A549 (cell line): ENCODE data around the gene AUTS2. TPM values are rescaled to one million over a fixed set of nuclear protein-coding genes. Genes with fewer than 3 reads are reported as not detected.
A peak's percentile ranks its signal among the peaks of the same experiment; 100 is the strongest.

Experiments
- ATAC-seq, 2 experiments: fragments of 200-7000 bp in 1 of 2; fragments of >200 bp in 1 of 2; cut with Nextera tagmentation in 1 of 2; cut with Tn5 transposase in 1 of 2; 3 replicates each; pipeline versions ENCODE4 v1.8.0 to v1.9.1; 2018 to 2020; ENCODE audit warnings: mild to moderate bottlenecking in 1 of 2, moderate library complexity in 1 of 2
- CTCF ChIA-PET: fragments of 300-600 bp; sonication (Branson Sonifier 250); formaldehyde crosslinking; extraction: SDS; loops from one replicate; lab custom pipeline; 2021; ENCODE audit warnings: antibody characterized with exemption, inconsistent platforms; lab: Yijun Ruan, JAX
- POLR2A ChIA-PET: fragments of 350-600 bp; formaldehyde crosslinking; extraction: SDS; loops from one replicate; lab custom pipeline; 2021; ENCODE audit warnings: antibody characterized with exemption, inconsistent platforms; lab: Yijun Ruan, JAX
- DNase-seq, 2 experiments: peaks; one replicate each; pipeline versions ENCODE4 v3.0.0 to v3.0.0-alpha.2; 2011 to 2016; ENCODE audit warnings: low read depth in 1 of 2, low spot score in 1 of 2
- FAIRE-seq: peaks from 2 replicates; lab custom pipeline; 2011; peaks lifted over from hg19 to GRCh38; lab: Jason Lieb, UNC
- H3K27ac ChIP-seq, 2 experiments: fragments of >200 bp; sonication (Bioruptor Twin); formaldehyde crosslinking; 3 replicates each; pipeline ENCODE4 v1.5.1; 2016 to 2017
- H3K4me1 ChIP-seq: fragments of >200 bp; sonication (Bioruptor Twin); formaldehyde crosslinking; 3 replicates; pipeline ENCODE4 v1.6.1; 2016
- H3K4me2 ChIP-seq: fragments of >200 bp; sonication (Bioruptor Twin); formaldehyde crosslinking; 3 replicates; pipeline ENCODE4 v1.6.1; 2016
- H3K4me3 ChIP-seq: fragments of >200 bp; sonication (Bioruptor Twin); formaldehyde crosslinking; 3 replicates; pipeline ENCODE4 v1.5.1; 2016
- H3K9me3 ChIP-seq: fragments of >200 bp; sonication (Bioruptor Twin); formaldehyde crosslinking; 3 replicates; pipeline ENCODE4 v1.6.1; 2016
- BCL3 ChIP-seq: fragments of >200 bp; sonication (Bioruptor Twin); formaldehyde crosslinking; IDR thresholded peaks from 3 replicates; pipeline ENCODE4 v1.6.1; 2016
- BHLHE40 ChIP-seq: IDR thresholded peaks from 2 replicates; pipeline ENCODE4 v1.6.1; 2012; ENCODE audit warnings: low read depth, low read length, inconsistent platforms
- CBX8 ChIP-seq: fragments of 200-600 bp; sonication (generic); IDR thresholded peaks from 2 replicates; pipeline ENCODE4 v1.6.1; 2016
- CEBPB ChIP-seq, 2 experiments: fragments of >200 bp in 1 of 2; sonication (Bioruptor Twin) in 1 of 2; formaldehyde crosslinking in 1 of 2; IDR thresholded peaks; 2 replicates each; pipeline ENCODE4 v1.6.1; 2012 to 2016
- EHMT2 ChIP-seq: fragments of 200-600 bp; sonication (generic); IDR thresholded peaks from 2 replicates; pipeline ENCODE4 v1.6.1; 2016; ENCODE audit warnings: antibody characterized with exemption, low read depth, mild to moderate bottlenecking, moderate library complexity
- FOSB ChIP-seq: fragments of 250-450 bp; sonication (Bioruptor Pico); IDR thresholded peaks from 2 replicates; pipeline ENCODE4 v1.5.0; 2020; ENCODE audit warnings: mild to moderate bottlenecking, moderate library complexity
- FOSL2 ChIP-seq, 2 experiments: fragments of 450-650 bp in 1 of 2; fragments of >200 bp in 1 of 2; sonication (Bioruptor Twin) in 1 of 2; formaldehyde crosslinking; IDR thresholded peaks; 2 replicates each; pipeline versions ENCODE4 v1.5.0 to v1.6.1; 2016 to 2020; ENCODE audit warnings: mild to moderate bottlenecking in 1 of 2, moderate library complexity in 1 of 2
- GATA3 ChIP-seq: IDR thresholded peaks from 2 replicates; pipeline ENCODE4 v1.6.1; 2012; ENCODE audit warnings: borderline replicate concordance
- HOXA7 ChIP-seq: fragments of 250-450 bp; sonication (Bioruptor Pico); IDR thresholded peaks from 2 replicates; pipeline ENCODE4 v1.5.0; 2020; ENCODE audit warnings: mild to moderate bottlenecking, moderate library complexity
- HOXB13 ChIP-seq: fragments of 250-450 bp; sonication (Bioruptor Pico); IDR thresholded peaks from 2 replicates; pipeline ENCODE4 v1.5.0; 2020; ENCODE audit warnings: low read depth, mild to moderate bottlenecking, moderate library complexity
- JUN ChIP-seq, 2 experiments: fragments of >200 bp; sonication (Bioruptor Twin); formaldehyde crosslinking; IDR thresholded peaks; 2 replicates in 1 of 2; 3 replicates in 1 of 2; pipeline ENCODE4 v1.6.1; 2016 to 2017
- JUNB ChIP-seq: fragments of >200 bp; sonication (Bioruptor Twin); formaldehyde crosslinking; IDR thresholded peaks from 2 replicates; pipeline ENCODE4 v1.6.1; 2016
- KDM1A ChIP-seq: fragments of 200-600 bp; sonication (generic); IDR thresholded peaks from 2 replicates; pipeline ENCODE4 v1.6.1; 2016; ENCODE audit warnings: low read depth, mild to moderate bottlenecking
- KDM5A ChIP-seq: fragments of 200-600 bp; sonication (generic); IDR thresholded peaks from 2 replicates; pipeline ENCODE4 v1.6.1; 2016; ENCODE audit warnings: antibody characterized with exemption, mild to moderate bottlenecking
- MAFK ChIP-seq: fragments of 450-650 bp; IDR thresholded peaks from 2 replicates; pipeline ENCODE4 v1.6.1; 2014; ENCODE audit not compliant: partially characterized antibody
- NFE2L2 ChIP-seq: fragments of 150-350 bp; conservative IDR thresholded peaks from 2 replicates; pipeline ENCODE4 v1.6.1; 2014; ENCODE audit warnings: low read length
- PBX3 ChIP-seq: IDR thresholded peaks from 2 replicates; pipeline ENCODE4 v1.6.1; 2012
- PHF8 ChIP-seq: fragments of 200-600 bp; sonication (generic); IDR thresholded peaks from 2 replicates; pipeline ENCODE4 v1.6.1; 2016; ENCODE audit warnings: low read depth, mild to moderate bottlenecking, antibody characterized with exemption, moderate library complexity, borderline replicate concordance
- RNF2 ChIP-seq: fragments of 200-600 bp; sonication (generic); IDR thresholded peaks from 2 replicates; pipeline ENCODE4 v1.6.1; 2016; ENCODE audit warnings: low read depth, mild to moderate bottlenecking, antibody characterized with exemption, moderate library complexity, borderline replicate concordance
- SMC3 ChIP-seq: fragments of >200 bp; sonication (Bioruptor Twin); formaldehyde crosslinking; IDR thresholded peaks from 3 replicates; pipeline ENCODE4 v1.6.1; 2018; ENCODE audit warnings: inconsistent platforms
- TFCP2L1 ChIP-seq: fragments of 250-450 bp; sonication (Bioruptor Pico); IDR thresholded peaks from 2 replicates; pipeline ENCODE4 v1.5.0; 2021; ENCODE audit warnings: mild to moderate bottlenecking
- TP53 ChIP-seq: fragments of 250-450 bp; sonication (Bioruptor Pico); IDR thresholded peaks from 2 replicates; pipeline ENCODE4 v1.5.0; 2021; ENCODE audit warnings: mild to moderate bottlenecking, moderate library complexity
- ZSCAN20 ChIP-seq: fragments of 250-450 bp; sonication (Bioruptor Pico); IDR thresholded peaks from 2 replicates; pipeline ENCODE4 v1.8.0; 2022; ENCODE audit warnings: mild to moderate bottlenecking, moderate library complexity
- WGBS: methylation state at CpG from one replicate; pipeline ENCODE4 v1.1.6; 2017; ENCODE audit errors: missing lambda C conversion rate; 5-methylcytosine and 5-hydroxymethylcytosine counted together
- polyA plus RNA-seq, 4 experiments: library from polyadenylated mRNA; depleted of rRNA in 3 of 4; stranded (reverse); fragments of >200 nt; fragmentation: RNase III in 1 of 4; extraction: RNeasy Plus Mini Kit Qiagen cat#74134 plus additional on column Dnase treatment in 1 of 4; gene quantifications; 2 replicates in 3 of 4; 3 replicates in 1 of 4; pipeline ENCODE4 v1.2.3, GENCODE V29; 2011 to 2017

AUTS2 gene
- polyA plus RNA-seq, 2 of the 4 experiments (the other 2 are of a cell fraction): 1.6 to 3.6 TPM

- no peak for TF ChIP-seq ZSCAN20 (CRISPR knock-in tag)
These were observed 981.9 kb downstream of the AUTS2 start (continued) for GRCh38 chr7:70580161-70580560.

GRCh38 chr7:70582927-70583895, 984.9 kb downstream of the AUTS2 start:
- CTCF ChIA-PET: interaction anchor here (2.6 kb wide), 1 partner anchor 10 kb away, joined by 10 read pairs; no protein-coding TSS in a partner anchor
- H3K9me3 ChIP-seq: no peaks in the 10 kb centered on the region
- no peak overlapping the region for H3K27ac ChIP-seq
- H3K4me3 ChIP-seq: no peak overlapping the region
- no peak for DNase-seq
- no peak overlapping the region for H3K4me2 ChIP-seq
- FAIRE-seq: no peak
- TF ChIP-seq PBX3: no peak
- no peak for TF ChIP-seq SMC3
- no peak for TF ChIP-seq CEBPB (IDR thresholded peaks at IDR 0.05)
- TF ChIP-seq HOXB13 (CRISPR knock-in tag): no peak
- no peak for TF ChIP-seq NFE2L2
- TF ChIP-seq TFCP2L1 (CRISPR knock-in tag): no peak
- TF ChIP-seq BHLHE40: no peak
- TF ChIP-seq FOSB (CRISPR knock-in tag): no peak
- TF ChIP-seq RNF2: no peak
- TF ChIP-seq CBX8: no peak
- no peak for TF ChIP-seq KDM5A
- TF ChIP-seq HOXA7: no peak
- no peak for TF ChIP-seq MAFK
- TF ChIP-seq FOSL2 (IDR thresholded peaks at IDR 0.05): no peak
- no peak for TF ChIP-seq FOSL2 (CRISPR knock-in tag; IDR thresholded peaks at IDR 0.05)
- no peak for TF ChIP-seq EHMT2
- no peak for TF ChIP-seq TP53 (CRISPR knock-in tag)
- no peak for TF ChIP-seq JUN (IDR thresholded peaks at IDR 0.05)
- TF ChIP-seq, all 56 proteins: peak for 0
- no peak for ATAC-seq
- POLR2A ChIA-PET: no interaction called here
- H3K4me1 ChIP-seq: peaks cover 5% of the 10 kb centered on the region; the same call in 1 of the 3 replicates
- WGBS: 60% methylated on average over 18 of the region's 18 CpGs

GRCh38 chr7:70583965-70584883, 985.9 kb downstream of the AUTS2 start:
- Histone ChIP-seq H3K4me3 (no peak overlapping the region), H3K4me1 (peaks cover 5% of the 10 kb centered on the region; the same call in 1 of the 3 replicates), H3K27ac (no peak overlapping the region), H3K4me2 (no peak overlapping the region), H3K9me3 (no peaks in the 10 kb centered on the region)
- no peak for DNase-seq
- whole genome bisulfite sequencing: 42% methylated on average over 11 of the region's 16 CpGs
- FAIRE-seq: no peak
- ChIA-PET CTCF (interaction anchor here (1.1 to 2.6 kb wide), 2 partner anchors 9 to 12 kb away, joined by 3 to 10 read pairs; no protein-coding TSS in a partner anchor), POLR2A (no interaction called here)
- 0 out of 6 replicates have a peak, but pooled peaks of 1 of the 2 experiments have one; percentile 19 for ATAC-seq
- TF ChIP-seq PHF8: no peak
- no peak for TF ChIP-seq BCL3
- no peak for TF ChIP-seq HOXA7
- no peak for TF ChIP-seq PBX3
- TF ChIP-seq GATA3: no peak
- TF ChIP-seq KDM1A: no peak
- TF ChIP-seq JUNB: no peak
